BE2C (cell line): ENCODE measurements around the gene ZBTB42.

Source experiments
- DNase-seq: peaks from one replicate; pipeline ENCODE4 v3.0.0-alpha.2; 2020
- H3K27me3 ChIP-seq: fragments of 250-450 bp; sonication (Bioruptor Pico); 2 replicates; pipeline ENCODE4 v1.5.1; 2020; ENCODE audit warnings: mild to moderate bottlenecking
- H3K36me3 ChIP-seq: fragments of 250-450 bp; sonication (Bioruptor Pico); 2 replicates; pipeline ENCODE4 v1.5.1; 2020; ENCODE audit warnings: mild to moderate bottlenecking
- H3K4me1 ChIP-seq: fragments of 250-450 bp; sonication (Bioruptor Pico); 2 replicates; pipeline ENCODE4 v1.5.1; 2020
- H3K4me3 ChIP-seq: 2 replicates; pipeline ENCODE4 v1.5.1; 2011; ENCODE audit warnings: low read depth, low read length
- H3K9me3 ChIP-seq: fragments of 250-450 bp; sonication (Bioruptor Pico); 2 replicates; pipeline ENCODE4 v1.5.1; 2020
- TF ChIP-seq, protein P1 (sequence below): IDR thresholded peaks from 2 replicates; pipeline ENCODE4 v1.5.1; 2012; ENCODE audit warnings: mild to moderate bottlenecking, low read depth, low read length

ZBTB42 gene

DNA sequence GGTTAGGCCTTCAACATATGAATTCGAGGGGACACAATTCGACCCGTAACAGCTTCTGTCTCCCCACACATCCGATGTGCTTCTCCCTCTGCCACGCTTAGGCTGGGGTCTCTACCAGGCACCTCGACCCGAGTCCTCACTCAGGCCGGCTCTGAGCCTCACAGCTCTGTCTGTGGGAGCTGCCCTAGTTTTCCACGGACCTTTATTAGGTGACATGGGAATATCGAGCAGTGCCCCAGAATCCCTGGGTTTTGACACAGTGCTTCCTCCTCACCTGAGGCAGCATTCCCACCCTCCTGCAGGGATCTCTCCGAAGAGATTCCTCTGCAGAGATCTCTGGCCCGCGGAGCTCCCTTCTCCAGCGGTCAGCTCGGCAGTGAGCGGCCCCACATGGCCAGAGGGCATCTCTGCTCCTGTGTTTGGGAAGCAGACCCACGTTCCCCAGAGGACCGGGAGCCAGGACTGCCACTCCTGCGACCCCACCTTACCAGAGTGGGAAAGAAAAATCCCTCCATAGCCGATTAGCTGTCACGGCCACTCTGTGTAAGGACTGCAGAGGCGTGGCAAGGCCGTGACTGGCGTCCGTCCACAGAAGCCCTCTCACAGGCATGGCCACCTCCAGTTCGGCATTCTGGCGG, 21.2 kb downstream of the ZBTB42 start:
- Histone ChIP-seq H3K27me3 (no peaks in the 10 kb centered on the region), H3K36me3 (no peaks in the 10 kb centered on the region), H3K4me3 (no peak overlapping the region), H3K4me1 (peaks cover 4% of the 10 kb centered on the region), H3K9me3 (no peaks in the 10 kb centered on the region)
- no peak for DNase-seq
- TF ChIP-seq, protein P1, sequence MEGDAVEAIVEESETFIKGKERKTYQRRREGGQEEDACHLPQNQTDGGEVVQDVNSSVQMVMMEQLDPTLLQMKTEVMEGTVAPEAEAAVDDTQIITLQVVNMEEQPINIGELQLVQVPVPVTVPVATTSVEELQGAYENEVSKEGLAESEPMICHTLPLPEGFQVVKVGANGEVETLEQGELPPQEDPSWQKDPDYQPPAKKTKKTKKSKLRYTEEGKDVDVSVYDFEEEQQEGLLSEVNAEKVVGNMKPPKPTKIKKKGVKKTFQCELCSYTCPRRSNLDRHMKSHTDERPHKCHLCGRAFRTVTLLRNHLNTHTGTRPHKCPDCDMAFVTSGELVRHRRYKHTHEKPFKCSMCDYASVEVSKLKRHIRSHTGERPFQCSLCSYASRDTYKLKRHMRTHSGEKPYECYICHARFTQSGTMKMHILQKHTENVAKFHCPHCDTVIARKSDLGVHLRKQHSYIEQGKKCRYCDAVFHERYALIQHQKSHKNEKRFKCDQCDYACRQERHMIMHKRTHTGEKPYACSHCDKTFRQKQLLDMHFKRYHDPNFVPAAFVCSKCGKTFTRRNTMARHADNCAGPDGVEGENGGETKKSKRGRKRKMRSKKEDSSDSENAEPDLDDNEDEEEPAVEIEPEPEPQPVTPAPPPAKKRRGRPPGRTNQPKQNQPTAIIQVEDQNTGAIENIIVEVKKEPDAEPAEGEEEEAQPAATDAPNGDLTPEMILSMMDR = no peak

DNA sequence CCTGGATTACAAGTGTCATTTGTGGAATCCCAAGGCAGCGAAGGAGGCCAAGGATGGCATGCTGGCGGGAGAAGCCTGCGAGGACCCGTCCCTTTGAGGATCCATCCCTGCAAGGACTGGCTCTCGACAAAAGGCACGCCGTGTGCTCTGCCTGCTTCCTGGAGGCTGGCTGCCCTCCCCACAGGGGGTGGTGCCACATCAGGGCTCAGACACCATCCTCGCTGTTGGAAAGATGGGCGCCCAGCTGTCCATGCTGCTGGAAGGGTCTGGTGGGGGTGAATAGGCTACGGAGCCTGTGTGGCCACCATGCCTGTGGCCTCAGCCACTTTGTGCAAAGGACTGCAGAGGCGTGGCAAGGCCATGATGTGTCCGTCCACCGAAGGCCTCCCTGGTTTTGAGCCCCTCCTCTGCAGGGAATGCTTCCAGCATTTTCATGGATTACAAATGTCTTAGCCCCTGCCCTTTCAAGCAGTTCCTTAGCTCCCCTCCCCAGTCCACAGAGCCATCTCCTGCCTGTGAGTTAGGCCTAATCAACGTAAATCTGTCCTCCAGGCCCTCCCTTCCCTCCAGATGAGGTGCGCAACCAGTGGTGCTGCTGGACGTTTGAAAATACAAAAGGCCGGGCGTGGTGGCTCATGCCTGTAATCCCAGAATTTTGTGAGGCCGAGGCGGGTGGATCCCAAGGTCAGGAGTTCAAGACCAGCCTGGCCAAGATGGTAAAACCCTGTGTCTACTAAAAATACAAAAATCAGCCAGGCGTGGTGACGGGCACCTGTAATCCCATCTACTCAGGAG, 22.1 kb downstream of the ZBTB42 start:
- no peaks in the 10 kb centered on the region for H3K9me3 ChIP-seq
- H3K27me3 ChIP-seq = no peaks in the 10 kb centered on the region
- DNase-seq = no peak
- TF ChIP-seq, protein P1 = no peak
- peaks cover 9% of the 10 kb centered on the region for H3K4me1 ChIP-seq
- H3K4me3 ChIP-seq = no peak overlapping the region
- H3K36me3 ChIP-seq = no peaks in the 10 kb centered on the region

DNA sequence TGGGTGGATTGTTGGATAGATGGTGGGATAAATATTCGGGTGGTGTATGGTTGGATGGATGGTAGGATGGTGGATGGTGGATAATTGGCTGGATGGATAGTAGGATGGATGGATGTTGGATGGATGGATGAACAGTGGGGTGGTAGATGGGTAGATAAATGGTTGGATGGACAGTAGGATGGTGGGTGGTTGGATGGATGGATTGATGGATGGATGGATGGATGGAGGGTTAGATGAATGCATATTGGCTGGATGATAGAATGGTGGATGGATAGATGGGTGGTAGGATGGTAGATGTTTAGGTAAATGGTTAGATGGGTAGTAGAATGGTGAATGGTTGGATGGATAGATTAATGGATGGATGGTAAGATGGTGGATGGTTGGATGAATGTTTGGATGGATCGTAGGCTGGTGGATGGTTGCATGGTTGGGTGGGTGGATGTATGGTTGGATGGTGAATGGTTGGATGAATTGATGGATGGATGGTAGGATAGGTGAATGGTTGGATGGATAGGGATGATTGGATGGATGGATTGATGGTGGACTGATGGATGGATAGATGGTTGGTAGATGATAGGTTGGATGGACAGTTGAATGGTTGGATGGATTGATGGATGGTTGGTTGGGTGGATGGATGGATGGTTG, 23.6 kb downstream of the ZBTB42 start:
- Histone ChIP-seq H3K27me3 (no peaks in the 10 kb centered on the region), H3K4me3 (no peak overlapping the region), H3K36me3 (no peaks in the 10 kb centered on the region), H3K4me1 (peaks cover 9% of the 10 kb centered on the region), H3K9me3 (no peaks in the 10 kb centered on the region)
- TF ChIP-seq, protein P1 = no peak
- DNase-seq = no peak

DNA sequence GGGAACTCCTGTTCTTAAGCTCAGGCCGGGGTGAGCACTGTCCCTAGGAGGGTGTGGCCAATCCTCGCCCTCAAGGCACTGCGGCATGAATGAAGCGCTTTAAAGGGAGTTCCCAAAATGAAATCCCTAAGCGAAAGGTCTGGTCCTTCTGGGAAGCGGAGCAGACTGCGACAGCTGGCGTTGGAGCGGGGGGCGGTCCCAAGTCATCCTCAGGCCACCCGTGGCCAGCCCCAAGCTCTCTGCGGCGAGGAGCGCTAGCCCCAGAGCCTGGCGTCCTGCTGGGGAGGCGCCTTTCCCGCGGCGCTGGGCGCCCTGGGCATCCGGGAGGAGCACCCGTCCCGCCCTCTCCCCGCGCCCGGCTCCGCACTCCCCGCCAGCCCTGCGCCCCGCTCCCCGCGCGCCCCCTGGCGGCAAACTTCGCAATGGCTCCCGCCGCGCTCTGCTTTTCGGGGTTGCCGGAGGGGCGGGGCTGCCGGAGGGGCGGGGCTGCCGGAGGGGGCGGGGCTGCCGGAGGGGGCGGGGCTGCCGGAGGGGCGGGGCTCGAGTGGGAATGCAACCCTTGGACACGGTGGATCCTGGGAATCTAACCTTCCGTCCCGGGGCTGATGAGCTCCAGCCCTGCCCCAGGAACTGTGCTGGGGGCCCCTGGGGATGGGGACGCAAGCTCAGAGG, 25.4 kb downstream of the ZBTB42 start:
- H3K36me3 ChIP-seq = no peaks in the 10 kb centered on the region
- no peaks in the 10 kb centered on the region for H3K27me3 ChIP-seq
- TF ChIP-seq, protein P1 = peak; percentile 45
- DNase-seq = peak; percentile 93
- peak overlapping the region; percentile 66 for H3K4me3 ChIP-seq
- H3K9me3 ChIP-seq = no peaks in the 10 kb centered on the region
- H3K4me1 ChIP-seq = peaks cover 6% of the 10 kb centered on the region; the same call in 1 of the 2 replicates

DNA sequence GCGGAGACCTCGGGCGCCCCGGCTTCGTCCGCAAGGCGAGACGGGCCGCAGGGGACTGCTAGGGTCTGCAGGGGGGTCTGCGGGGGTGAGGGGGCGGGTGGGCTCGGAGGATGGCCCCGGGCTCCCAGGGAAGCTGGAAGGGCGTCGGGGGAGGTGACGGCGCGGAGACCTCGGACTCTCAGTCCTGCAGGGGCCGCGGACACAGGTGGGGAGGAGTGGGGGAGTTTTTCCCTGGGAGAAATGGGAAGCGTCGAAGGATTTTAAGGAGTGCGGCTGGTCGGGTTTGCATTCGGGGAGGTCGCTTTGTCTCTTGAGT, 25.9 kb downstream of the ZBTB42 start:
- no peaks in the 10 kb centered on the region for H3K36me3 ChIP-seq
- peak overlapping the region; percentile 38 for H3K4me3 ChIP-seq
- no peak for DNase-seq
- H3K4me1 ChIP-seq = peaks cover 6% of the 10 kb centered on the region; the same call in 1 of the 2 replicates
- H3K27me3 ChIP-seq = no peaks in the 10 kb centered on the region
- TF ChIP-seq, protein P1 = no peak
- no peaks in the 10 kb centered on the region for H3K9me3 ChIP-seq
